AG09319 (cell line): ENCODE measurements around the gene SCGB1C1.

ENCODE experiments used
- DNase-seq: peaks from one replicate; pipeline ENCODE4 v3.0.0-alpha.2; 2010; ENCODE audit warnings: low read depth; ENCODE audit errors: extremely low read depth
- TF ChIP-seq, protein P1 (sequence below): IDR thresholded peaks from 2 replicates; pipeline ENCODE4 v1.5.1; 2011; ENCODE audit warnings: low read depth, mild to moderate bottlenecking, inconsistent platforms, low read length, moderate library complexity

The SCGB1C1 gene

DNA sequence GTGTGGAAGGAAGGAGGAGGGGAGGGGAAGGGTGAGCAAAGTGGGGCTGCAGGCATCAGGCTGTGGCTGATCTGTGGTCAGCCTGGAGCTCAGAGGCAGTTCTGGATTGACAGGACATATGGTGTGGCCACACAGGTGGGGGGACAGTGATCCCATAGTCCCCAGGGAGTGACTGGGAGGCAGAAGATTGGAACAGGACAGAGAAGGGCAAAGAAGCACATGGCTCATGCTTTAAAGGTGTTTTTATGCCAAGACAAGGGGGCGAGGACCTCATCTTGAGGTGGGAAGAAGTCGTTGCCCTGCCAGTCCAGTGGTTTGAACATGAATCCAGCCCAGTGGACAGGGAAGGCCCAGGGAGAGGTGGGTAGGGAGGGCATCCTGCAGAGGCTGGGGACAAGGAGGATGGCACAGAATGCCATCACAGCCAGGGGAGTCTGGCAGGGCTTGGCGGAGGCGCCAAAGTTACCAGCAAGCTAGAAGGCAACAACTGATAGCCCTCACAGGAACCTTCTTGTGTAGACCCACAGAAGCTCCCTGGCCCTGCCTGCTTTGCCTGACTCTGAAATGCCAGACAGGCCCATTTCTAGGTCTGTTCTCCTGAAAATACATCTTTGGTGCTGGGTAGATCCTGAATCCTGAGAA is 11.2 kb downstream of the SCGB1C1 start:
- TF ChIP-seq, protein P1, sequence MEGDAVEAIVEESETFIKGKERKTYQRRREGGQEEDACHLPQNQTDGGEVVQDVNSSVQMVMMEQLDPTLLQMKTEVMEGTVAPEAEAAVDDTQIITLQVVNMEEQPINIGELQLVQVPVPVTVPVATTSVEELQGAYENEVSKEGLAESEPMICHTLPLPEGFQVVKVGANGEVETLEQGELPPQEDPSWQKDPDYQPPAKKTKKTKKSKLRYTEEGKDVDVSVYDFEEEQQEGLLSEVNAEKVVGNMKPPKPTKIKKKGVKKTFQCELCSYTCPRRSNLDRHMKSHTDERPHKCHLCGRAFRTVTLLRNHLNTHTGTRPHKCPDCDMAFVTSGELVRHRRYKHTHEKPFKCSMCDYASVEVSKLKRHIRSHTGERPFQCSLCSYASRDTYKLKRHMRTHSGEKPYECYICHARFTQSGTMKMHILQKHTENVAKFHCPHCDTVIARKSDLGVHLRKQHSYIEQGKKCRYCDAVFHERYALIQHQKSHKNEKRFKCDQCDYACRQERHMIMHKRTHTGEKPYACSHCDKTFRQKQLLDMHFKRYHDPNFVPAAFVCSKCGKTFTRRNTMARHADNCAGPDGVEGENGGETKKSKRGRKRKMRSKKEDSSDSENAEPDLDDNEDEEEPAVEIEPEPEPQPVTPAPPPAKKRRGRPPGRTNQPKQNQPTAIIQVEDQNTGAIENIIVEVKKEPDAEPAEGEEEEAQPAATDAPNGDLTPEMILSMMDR: no peak
- DNase-seq: no peak

DNA sequence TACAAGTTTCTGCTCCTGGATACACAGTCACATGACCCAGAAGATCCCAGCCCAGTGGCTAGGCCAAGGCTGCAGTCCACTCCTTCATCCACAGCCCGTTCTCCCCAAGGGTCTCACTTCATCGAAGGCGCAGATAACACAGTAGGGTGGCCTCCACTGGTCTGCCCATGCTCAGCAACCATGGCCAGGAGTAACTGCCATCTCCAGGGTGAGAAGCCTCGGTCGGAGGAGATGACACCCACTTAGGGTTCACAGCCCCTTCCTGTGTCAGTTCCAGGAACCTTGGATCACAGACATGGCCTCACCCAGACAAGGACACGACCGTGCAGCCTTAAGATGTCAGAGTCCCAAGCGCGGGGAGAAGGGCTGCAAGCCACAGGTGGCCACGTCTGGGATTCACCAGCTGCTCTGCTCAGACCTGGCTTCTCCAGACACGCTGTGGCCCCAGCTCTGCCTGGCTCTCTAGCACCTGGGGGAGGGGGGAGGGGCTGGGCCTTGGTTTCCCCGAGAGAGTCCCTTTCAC is 11.8 kb downstream of the SCGB1C1 start:
- TF ChIP-seq, protein P1: no peak
- no peak for DNase-seq

DNA sequence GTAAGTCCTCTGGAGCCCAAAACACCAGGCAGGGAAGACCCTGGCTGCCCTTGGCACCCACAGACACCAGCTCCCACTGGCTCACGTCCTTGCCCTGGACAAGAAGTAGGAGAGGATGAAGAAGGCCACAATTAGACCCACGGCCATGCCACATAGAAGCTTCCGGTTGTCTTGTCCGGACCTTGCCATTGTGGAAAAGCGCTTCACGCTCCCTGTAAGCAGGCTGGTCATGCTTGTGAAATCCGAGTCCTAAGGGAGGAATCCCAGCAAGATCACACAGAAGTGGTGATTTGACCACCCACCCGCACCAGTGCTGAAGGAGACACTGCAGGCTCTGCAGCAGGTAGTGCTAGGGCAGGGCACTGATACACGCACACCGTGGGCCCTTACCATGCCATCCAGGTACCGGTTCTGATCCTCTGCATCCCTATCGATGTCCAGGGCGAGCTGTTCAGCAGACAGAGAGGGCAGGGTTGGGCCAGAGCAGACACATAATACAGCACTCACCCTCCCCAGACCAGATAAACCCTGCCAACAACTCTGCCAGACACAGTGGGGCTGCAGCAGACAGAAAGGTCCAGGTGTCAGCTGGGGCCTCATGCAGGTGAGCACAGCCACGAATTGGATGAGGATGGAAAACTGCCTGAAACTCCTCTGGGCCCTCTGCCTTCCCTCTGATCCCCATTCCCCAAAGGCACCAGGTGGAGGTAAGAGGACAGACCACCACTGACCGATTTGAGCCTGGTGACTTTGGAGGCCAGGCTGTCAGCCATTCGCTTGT is 12.5 kb downstream of the SCGB1C1 start:
- TF ChIP-seq, protein P1: no peak
- no peak for DNase-seq

DNA sequence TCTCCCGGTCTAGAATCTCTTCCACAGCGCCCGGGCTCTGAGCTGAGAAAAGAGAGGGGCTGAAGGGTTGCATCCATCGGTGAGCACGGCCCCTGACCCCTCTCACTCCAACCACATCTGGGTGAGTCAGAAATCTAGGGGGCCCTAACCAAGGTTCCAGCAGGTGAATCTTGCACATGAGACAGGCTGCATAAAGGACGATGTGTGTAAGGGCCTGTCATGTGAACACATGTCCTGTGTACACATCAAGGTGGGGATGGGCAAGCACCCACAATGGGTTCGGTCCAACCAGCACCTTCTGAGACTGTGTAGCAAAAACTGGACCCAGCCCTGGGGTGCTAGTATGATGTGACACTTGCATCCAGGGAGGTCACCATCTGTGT is 13.1 kb downstream of the SCGB1C1 start:
- TF ChIP-seq, protein P1: no peak
- no peak for DNase-seq

DNA sequence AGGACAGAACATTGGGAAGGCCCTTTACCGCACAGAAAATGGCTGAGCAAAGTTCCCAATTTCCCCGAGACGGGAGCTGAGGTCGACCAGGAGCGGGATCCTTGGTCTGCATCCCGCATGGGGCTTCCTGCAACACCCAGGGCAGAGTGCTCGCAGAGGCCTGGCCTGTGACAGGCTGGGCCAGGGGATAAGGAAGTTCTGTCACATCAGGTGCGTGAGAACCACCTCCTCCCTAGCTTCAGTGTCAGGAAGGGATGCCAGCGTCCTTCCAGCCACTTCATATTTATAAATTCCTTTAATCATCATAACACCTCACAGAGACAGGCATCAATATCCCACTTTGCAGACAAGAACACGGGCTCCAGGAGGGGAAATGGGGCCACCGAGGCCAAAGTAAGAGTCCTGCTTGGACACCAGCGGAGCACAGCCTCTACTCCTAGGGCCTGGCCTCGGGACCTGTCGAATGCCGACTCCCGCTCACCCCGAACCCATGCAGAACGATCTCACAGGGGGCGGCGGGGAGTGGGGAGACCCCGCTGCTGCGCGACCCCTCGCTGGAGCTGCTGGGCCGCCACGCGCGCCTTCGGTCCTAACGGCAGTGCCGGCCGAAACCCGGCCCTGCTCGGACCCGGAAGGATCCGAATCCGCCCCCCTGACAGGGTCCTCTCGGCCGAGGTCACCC is 13.8 kb downstream of the SCGB1C1 start:
- TF ChIP-seq, protein P1: no peak
- DNase-seq: no peak

DNA sequence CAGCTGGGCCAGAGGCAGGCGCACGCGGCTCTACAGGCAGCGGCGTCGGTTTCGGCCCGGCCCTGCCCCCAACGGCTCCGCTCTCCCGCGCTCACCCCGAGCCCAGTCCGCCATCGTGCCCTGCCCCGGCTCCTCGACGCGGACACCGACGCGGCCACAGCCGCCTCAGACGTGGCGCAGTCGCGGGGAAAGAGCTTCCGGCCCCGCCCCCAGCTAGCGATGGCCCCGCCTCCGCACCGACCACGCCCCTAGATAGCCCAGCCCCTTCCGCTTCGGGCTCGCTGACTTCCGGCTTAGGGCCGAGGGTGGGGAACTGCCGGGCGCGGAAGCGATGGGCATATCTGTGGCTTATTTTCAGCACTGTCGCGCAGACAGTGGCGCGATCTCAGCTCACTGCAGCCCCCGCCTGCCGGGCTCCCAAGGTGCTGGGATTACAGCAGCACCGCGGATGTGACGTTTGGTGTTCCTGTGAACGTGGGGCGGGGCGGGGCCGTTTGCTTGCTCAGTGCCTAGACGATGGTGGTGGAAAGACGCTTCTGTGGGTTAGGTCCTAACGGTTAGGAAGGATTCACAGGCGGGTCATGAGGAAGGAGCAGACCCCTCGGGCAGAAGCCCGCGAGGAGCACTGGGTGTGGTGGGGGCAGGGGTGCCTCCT is 14.5 kb downstream of the SCGB1C1 start, which contains the start of the genes BET1L and RIC8A:
BET1L (minus strand) TSS at position 192 of the 655 bp plus-strand sequence; CDS start at position 114, 78 bp downstream.
RIC8A (plus strand) TSS at position 501 of the 655 bp plus-strand sequence. CDS start 1,147 bp downstream, outside the sequence.
- DNase-seq: peak; percentile 95
- TF ChIP-seq, protein P1: no peak
